ENCODE measurements around the gene SNUPN.

SNUPN gene

GRCh38 chr15:75622505-75622904 is 3.0 kb downstream of the SNUPN start:
- DNase-seq (ENCODE audit: low read depth), result no peak
- no peak overlapping the region for H3K4me3 ChIP-seq (ENCODE audit: low read length)

GRCh38 chr15:75620841-75621391 is 4.6 kb downstream of the SNUPN start:
- no peak for DNase-seq (ENCODE audit: low read depth)
- H3K4me3 ChIP-seq (ENCODE audit: low read length), result no peak overlapping the region
- no peak for TF ChIP-seq CTCF (conservative IDR thresholded peaks at IDR 0.05; ENCODE audit: low read depth, low read length)

More at GRCh38 chr15:75622505-75622904, 3.0 kb downstream of the SNUPN start:
- no peak for TF ChIP-seq CTCF (conservative IDR thresholded peaks at IDR 0.05; ENCODE audit: low read depth, low read length)

- DNase-seq (ENCODE audit: low read depth), result no peak
- no peak overlapping the region for H3K4me3 ChIP-seq (ENCODE audit: low read length)
- TF ChIP-seq CTCF (conservative IDR thresholded peaks at IDR 0.05; ENCODE audit: low read depth, low read length), result no peak
These were observed 5.3 kb downstream of the SNUPN start for GRCh38 chr15:75620058-75620820.

- no peak overlapping the region for H3K4me3 ChIP-seq (ENCODE audit: low read length)
- TF ChIP-seq CTCF (conservative IDR thresholded peaks at IDR 0.05; ENCODE audit: low read depth, low read length), result no peak
- DNase-seq (ENCODE audit: low read depth), result no peak
These were observed 8.8 kb downstream of the SNUPN start for GRCh38 chr15:75616766-75617165.

GRCh38 chr15:75606711-75607699 is 18.5 kb downstream of the SNUPN start:
- no peak overlapping the region for H3K4me3 ChIP-seq (ENCODE audit: low read length)
- no peak for DNase-seq (ENCODE audit: low read depth)
- TF ChIP-seq CTCF (conservative IDR thresholded peaks at IDR 0.05; ENCODE audit: low read depth, low read length), result no peak

GRCh38 chr15:75606026-75606425 is 19.5 kb downstream of the SNUPN start:
- no peak overlapping the region for H3K4me3 ChIP-seq (ENCODE audit: low read length)
- DNase-seq (ENCODE audit: low read depth), result no peak
- no peak for TF ChIP-seq CTCF (conservative IDR thresholded peaks at IDR 0.05; ENCODE audit: low read depth, low read length)

Data from retinal pigment epithelial cell (primary cell).